Peyer's patch (tissue), 4 donors: ENCODE data around the gene PBOV1. TPM values are rescaled to one million over a fixed set of nuclear protein-coding genes. Genes with fewer than 3 reads are reported as not detected.

ENCODE experiments used
- DNase-seq, 3 donors: peaks; one replicate each; pipeline ENCODE4 v3.0.0-alpha.2; 2017 to 2019
- H3K27ac ChIP-seq, 4 donors: fragments of 200-600 bp; sonication (generic); one replicate each; pipeline ENCODE4 v1.5.1; 2016 to 2019
- H3K27me3 ChIP-seq, 2 donors: fragments of 200-600 bp; sonication (generic); one replicate each; pipeline ENCODE4 v1.5.1; 2019
- H3K36me3 ChIP-seq, 3 donors: fragments of 200-600 bp; sonication (generic); one replicate each; pipeline ENCODE4 v1.5.1; 2016 to 2019
- H3K4me1 ChIP-seq, 4 donors: fragments of 200-600 bp; sonication (generic); one replicate each; pipeline ENCODE4 v1.5.1; 2016 to 2019
- H3K4me3 ChIP-seq, 4 donors: fragments of 200-600 bp; sonication (generic); 1 replicate in 3 of 4; 2 replicates in 1 of 4; pipeline ENCODE4 v1.5.1; 2016 to 2019; ENCODE audit warnings: mild to moderate bottlenecking in 1 of 4
- H3K9me3 ChIP-seq, 4 donors: fragments of 200-600 bp; sonication (generic); one replicate each; pipeline ENCODE4 v1.5.1; 2016 to 2019; ENCODE audit warnings: mild to moderate bottlenecking in 1 of 4
- POLR2A ChIP-seq, 2 donors: fragments of 450-650 bp; IDR thresholded peaks; one replicate each; pipeline ENCODE4 v1.5.1; 2017; ENCODE audit warnings: antibody characterized with exemption in 2 of 2, mild to moderate bottlenecking in 2 of 2, moderate library complexity in 2 of 2
- total RNA-seq, 4 donors: library from RNA; depleted of rRNA; stranded (reverse); fragments of >200 nt; gene quantifications; one replicate each; pipeline ENCODE4 v1.1.0, GENCODE V29; 2016
- TF ChIP-seq, protein P1 (sequence below), 6 experiments: fragments of 450-650 bp in 4 of 6; fragments of 200-600 bp in 2 of 6; sonication (generic) in 1 of 6; IDR thresholded peaks; one replicate each; pipeline ENCODE4 v1.5.1; 2017 to 2019; ENCODE audit warnings: antibody characterized with exemption in 6 of 6, mild to moderate bottlenecking in 3 of 6, moderate library complexity in 1 of 6

Gene PBOV1
- total RNA-seq, 4 donors from 2014 or later, result not detected

GRCh38 chr6:138238368-138238767, 20.1 kb upstream of the PBOV1 start:
- DNase-seq, result no peak
- TF ChIP-seq, protein P1, sequence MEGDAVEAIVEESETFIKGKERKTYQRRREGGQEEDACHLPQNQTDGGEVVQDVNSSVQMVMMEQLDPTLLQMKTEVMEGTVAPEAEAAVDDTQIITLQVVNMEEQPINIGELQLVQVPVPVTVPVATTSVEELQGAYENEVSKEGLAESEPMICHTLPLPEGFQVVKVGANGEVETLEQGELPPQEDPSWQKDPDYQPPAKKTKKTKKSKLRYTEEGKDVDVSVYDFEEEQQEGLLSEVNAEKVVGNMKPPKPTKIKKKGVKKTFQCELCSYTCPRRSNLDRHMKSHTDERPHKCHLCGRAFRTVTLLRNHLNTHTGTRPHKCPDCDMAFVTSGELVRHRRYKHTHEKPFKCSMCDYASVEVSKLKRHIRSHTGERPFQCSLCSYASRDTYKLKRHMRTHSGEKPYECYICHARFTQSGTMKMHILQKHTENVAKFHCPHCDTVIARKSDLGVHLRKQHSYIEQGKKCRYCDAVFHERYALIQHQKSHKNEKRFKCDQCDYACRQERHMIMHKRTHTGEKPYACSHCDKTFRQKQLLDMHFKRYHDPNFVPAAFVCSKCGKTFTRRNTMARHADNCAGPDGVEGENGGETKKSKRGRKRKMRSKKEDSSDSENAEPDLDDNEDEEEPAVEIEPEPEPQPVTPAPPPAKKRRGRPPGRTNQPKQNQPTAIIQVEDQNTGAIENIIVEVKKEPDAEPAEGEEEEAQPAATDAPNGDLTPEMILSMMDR (IDR thresholded peaks at IDR 0.05), result no peak
- TF ChIP-seq POLR2A (IDR thresholded peaks at IDR 0.05), result no peak
- H3K27me3 ChIP-seq, result no peaks in the 10 kb centered on the region
- H3K4me1 ChIP-seq, result no peaks in the 10 kb centered on the region
- H3K9me3 ChIP-seq, result no peaks in the 10 kb centered on the region
- no peak overlapping the region for H3K4me3 ChIP-seq
- H3K36me3 ChIP-seq, result no peaks in the 10 kb centered on the region
- no peak overlapping the region for H3K27ac ChIP-seq

DNA sequence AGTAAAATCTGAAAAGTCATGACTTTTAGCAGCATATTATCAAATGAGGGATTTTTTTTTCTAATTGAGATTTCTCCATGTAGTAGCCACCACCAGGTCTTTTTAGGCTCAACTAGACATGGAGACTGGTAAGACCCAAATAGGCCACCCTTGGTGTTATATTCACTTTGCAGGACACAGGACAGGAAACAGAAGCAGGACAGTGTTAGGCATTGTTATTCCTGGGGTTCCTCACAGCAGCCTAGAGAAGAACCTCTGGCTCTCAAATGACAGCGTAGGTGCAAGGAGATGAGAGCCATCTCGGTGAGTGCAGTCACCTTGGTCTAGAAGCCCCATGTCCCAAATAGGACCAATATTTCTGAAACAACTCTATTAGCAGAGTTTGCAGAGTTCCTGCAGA, 19.2 kb upstream of the PBOV1 start:
- no peak for TF ChIP-seq POLR2A (IDR thresholded peaks at IDR 0.05)
- TF ChIP-seq, protein P1 (IDR thresholded peaks at IDR 0.05), result no peak
- Histone ChIP-seq H3K36me3 (no peaks in the 10 kb centered on the region), H3K9me3 (no peaks in the 10 kb centered on the region), H3K27me3 (no peaks in the 10 kb centered on the region), H3K4me3 (no peak overlapping the region), H3K4me1 (no peaks in the 10 kb centered on the region), H3K27ac (no peak overlapping the region)
- DNase-seq, result no peak

DNA sequence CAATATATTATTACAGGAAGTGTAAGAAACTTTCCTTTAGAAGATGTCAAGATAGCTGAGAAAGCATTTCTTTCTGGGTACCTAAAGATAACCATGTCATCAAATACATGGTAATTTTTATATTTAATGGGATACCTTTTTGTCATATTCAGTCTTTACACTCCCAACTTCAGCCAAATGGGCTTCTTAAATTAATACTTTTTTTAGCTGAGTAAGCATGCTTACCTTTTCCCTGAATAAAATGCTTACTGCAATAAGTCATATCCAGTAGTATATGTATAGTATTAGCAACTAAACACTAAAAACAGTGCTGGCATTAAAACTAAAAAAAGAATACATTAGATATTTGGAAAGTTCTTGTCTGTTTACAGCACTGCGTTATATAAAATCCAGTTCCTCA, 17.4 kb upstream of the PBOV1 start:
- H3K27ac ChIP-seq, result no peak overlapping the region
- no peaks in the 10 kb centered on the region for H3K36me3 ChIP-seq
- TF ChIP-seq, protein P1 (IDR thresholded peaks at IDR 0.05), result no peak
- TF ChIP-seq POLR2A (IDR thresholded peaks at IDR 0.05), result no peak
- H3K4me1 ChIP-seq, result no peaks in the 10 kb centered on the region
- no peak for DNase-seq
- H3K27me3 ChIP-seq, result no peaks in the 10 kb centered on the region
- H3K9me3 ChIP-seq, result no peaks in the 10 kb centered on the region
- no peak overlapping the region for H3K4me3 ChIP-seq

- Histone ChIP-seq H3K9me3 (no peaks in the 10 kb centered on the region), H3K36me3 (no peaks in the 10 kb centered on the region), H3K27me3 (no peaks in the 10 kb centered on the region), H3K4me3 (no peak overlapping the region), H3K4me1 (no peaks in the 10 kb centered on the region), H3K27ac (no peak overlapping the region)
- DNase-seq, result no peak
- TF ChIP-seq, protein P1 (IDR thresholded peaks at IDR 0.05), result no peak
- no peak for TF ChIP-seq POLR2A (IDR thresholded peaks at IDR 0.05)
These were observed 16.9 kb upstream of the PBOV1 start for GRCh38 chr6:138235205-138235604.

GRCh38 chr6:138234363-138234762, 16.1 kb upstream of the PBOV1 start:
- Histone ChIP-seq H3K9me3 (no peaks in the 10 kb centered on the region), H3K27ac (no peak overlapping the region), H3K27me3 (no peaks in the 10 kb centered on the region), H3K4me3 (no peak overlapping the region), H3K4me1 (no peaks in the 10 kb centered on the region), H3K36me3 (no peaks in the 10 kb centered on the region)
- TF ChIP-seq, protein P1 (IDR thresholded peaks at IDR 0.05), result no peak
- DNase-seq, result no peak

DNA sequence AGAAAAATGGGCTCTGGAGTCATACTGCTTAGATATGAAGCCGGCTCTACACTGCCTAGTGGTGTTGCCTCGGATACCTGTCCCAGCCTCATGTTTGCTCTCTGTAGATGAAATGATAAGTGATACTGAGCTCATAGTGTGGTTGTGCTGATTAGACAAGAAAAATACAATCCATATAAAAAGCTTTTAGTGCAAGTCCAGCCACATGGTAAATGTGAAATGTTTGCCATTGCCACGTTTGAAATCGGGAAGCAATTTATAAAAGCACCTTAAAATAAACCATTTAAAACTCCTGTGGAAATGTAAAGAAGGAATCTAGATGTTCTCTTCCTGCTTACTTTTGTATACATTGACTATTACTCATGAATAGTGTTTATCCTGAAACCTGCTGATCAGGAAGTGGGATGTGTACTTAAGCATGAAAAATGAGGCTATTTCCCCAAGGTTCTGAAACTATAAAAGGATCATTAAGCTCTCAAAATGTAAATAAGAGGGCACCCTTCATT, 13.1 kb upstream of the PBOV1 start:
- no peaks in the 10 kb centered on the region for H3K9me3 ChIP-seq
- no peak for TF ChIP-seq POLR2A (IDR thresholded peaks at IDR 0.05)
- TF ChIP-seq, protein P1 (IDR thresholded peaks at IDR 0.05), result no peak
- no peaks in the 10 kb centered on the region for H3K36me3 ChIP-seq
- H3K4me3 ChIP-seq, result no peak overlapping the region
- no peak for DNase-seq
- H3K27ac ChIP-seq, result peak overlapping the region in 2 of 4 donors; percentile 22 to 48
- no peaks in the 10 kb centered on the region for H3K27me3 ChIP-seq
- H3K4me1 ChIP-seq, result no peaks in the 10 kb centered on the region
